DND-41 (cell line): ENCODE data around the gene YEATS2.

Experiments used
- CTCF ChIP-seq: IDR thresholded peaks from 2 replicates; pipeline ENCODE4 v1.5.1; 2012; ENCODE audit warnings: borderline replicate concordance, low read length, moderate library complexity, mild to moderate bottlenecking; ENCODE audit not compliant: poor library complexity, severe bottlenecking; ENCODE audit errors: extremely low read depth
- EZH2 ChIP-seq: IDR thresholded peaks from 3 replicates; pipeline ENCODE4 v1.6.1; 2012; ENCODE audit warnings: borderline replicate concordance, low read depth, mild to moderate bottlenecking, moderate library complexity, low read length, inconsistent platforms; ENCODE audit not compliant: severe bottlenecking

DNA sequence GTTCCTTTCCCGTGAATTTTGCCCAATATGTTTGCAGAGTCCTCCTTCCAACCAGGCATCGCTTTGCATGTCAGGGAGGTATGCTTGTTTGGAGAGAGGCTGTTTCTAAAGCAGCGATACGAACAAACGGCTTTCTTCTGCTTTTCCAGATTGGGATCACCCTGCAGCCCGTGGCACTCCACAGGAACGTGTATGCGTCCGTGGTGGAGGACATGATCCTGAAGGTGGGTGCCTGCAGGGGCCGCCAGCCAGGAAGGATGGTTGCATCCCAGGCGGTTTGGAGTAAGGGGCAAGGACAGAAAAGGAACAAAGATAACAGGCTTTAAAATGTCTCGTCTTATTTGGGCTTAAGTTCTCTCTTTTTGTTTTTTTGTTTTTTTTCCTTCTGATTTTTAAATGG, 110.3 kb downstream of the YEATS2 start:
- TF ChIP-seq CTCF (no peak), EZH2 (no peak)
